HuH-7.5 (cell line): ENCODE results near the gene RASGRF2.

Experiments used
- DNase-seq: peaks from one replicate; pipeline ENCODE4 v3.0.0; 2011; ENCODE audit warnings: low spot score

The RASGRF2 gene

GRCh38 chr5:81204205-81204604 lies 244.0 kb downstream of the RASGRF2 start:
- no peak for DNase-seq

DNA sequence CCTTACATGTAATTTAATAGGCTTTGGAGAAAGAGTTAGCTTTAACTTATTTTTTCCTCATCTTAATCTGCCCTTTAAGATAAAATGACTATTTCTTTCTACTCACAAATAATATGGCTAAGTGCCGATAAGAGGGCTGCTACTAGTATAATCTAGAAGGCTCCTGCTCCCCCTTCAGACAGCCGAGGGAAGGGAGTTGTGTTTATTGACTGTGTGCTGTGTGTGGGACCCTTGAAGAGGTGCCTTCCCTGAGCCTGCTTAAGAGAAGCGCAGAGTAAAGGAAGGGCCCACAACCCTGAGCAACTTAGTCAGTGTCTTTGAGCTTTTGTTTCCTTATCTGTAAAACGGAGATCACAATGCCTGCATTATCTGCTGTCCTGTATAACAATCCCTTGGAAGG lies 244.9 kb downstream of the RASGRF2 start:
- DNase-seq, result no peak

DNA sequence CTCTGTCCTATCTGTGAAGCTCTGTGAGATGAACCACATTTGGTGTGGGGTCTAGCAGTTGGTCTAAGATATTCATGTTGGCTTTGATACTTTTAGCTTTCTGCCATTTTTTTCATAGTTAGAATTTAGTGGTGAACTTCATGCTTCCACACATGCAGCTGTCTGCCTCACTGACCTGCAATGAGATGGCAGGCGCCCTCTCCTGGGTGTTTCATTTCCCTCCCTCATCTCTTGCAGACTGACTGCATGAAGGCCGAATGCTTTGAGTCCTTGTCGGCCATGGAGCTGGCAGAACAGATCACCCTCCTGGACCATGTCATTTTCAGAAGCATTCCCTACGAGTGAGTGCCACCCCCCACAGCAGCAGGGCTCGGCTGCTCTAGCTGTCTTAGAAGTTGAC lies 246.8 kb downstream of the RASGRF2 start:
- no peak for DNase-seq

- no peak for DNase-seq
Measured at GRCh38 chr5:81208904-81209303, 248.7 kb downstream of the RASGRF2 start.

DNA sequence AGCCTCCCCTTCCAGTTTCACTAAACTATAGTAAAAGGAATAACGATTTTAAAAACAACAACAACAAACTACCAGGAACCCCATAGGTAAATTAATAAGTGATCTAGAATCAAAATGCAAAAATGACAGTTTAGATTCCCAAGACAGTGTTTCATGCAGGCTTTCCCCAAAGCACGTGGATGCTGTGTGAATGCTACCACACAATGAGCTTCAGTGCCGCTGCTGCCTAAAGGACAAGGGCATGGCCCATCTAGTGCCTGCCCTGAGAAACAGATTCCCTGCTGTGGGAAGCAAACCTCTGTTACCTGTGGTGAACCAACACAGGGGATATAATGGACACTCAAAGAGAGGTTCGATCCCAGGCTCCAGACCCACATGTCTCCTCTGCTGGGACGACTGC lies 249.2 kb downstream of the RASGRF2 start:
- no peak for DNase-seq

- DNase-seq, result no peak
Measured at GRCh38 chr5:81209869-81210493, 249.8 kb downstream of the RASGRF2 start.

- no peak for DNase-seq
Measured at GRCh38 chr5:81212211-81212751, 252.1 kb downstream of the RASGRF2 start.

GRCh38 chr5:81213070-81213469 lies 252.9 kb downstream of the RASGRF2 start:
- no peak for DNase-seq

DNA sequence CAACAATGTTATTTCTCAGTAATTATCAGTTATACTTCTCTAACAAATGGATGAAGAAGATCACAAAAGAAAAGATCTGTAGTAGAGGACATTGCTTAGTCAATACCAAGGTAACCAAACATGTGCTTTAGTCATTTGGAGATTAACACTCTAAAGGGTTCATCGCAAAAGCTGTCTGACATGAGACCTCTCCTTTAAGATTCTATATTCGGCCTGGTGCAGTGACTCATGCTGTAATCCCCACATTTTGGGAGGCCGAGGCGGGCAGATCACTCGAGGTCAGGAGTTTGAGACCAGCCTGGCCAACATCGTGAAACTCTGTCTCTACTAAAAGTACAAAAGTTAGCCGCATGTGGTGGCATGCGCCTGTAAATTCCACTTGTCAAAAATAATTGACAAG lies 254.7 kb downstream of the RASGRF2 start:
- no peak for DNase-seq

GRCh38 chr5:81216152-81216551 lies 256.0 kb downstream of the RASGRF2 start:
- DNase-seq, result no peak

- no peak for DNase-seq
Measured at GRCh38 chr5:81219389-81219788, 259.2 kb downstream of the RASGRF2 start.

GRCh38 chr5:81222285-81222684 lies 262.1 kb downstream of the RASGRF2 start:
- DNase-seq, result no peak

DNA sequence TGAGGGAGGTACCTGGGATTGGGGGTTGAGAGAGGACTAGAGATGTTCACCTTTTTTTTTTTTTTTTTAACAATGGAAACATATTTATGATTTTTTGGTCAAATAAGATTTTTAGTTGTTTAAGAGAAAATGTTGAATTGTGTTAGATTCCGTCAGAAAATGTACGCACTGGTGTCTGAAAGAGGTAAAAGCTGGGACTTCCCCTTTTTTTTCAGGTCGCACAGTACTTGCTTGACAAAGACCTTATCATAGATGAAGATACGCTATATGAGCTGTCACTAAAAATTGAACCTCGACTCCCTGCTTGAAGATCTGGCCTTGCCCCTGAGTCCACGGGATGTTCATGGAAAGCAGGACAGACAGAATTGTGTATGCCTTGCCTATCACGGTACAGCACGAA lies 265.3 kb downstream of the RASGRF2 start:
- no peak for DNase-seq

GRCh38 chr5:81226286-81226685 lies 266.1 kb downstream of the RASGRF2 start:
- no peak for DNase-seq

DNA sequence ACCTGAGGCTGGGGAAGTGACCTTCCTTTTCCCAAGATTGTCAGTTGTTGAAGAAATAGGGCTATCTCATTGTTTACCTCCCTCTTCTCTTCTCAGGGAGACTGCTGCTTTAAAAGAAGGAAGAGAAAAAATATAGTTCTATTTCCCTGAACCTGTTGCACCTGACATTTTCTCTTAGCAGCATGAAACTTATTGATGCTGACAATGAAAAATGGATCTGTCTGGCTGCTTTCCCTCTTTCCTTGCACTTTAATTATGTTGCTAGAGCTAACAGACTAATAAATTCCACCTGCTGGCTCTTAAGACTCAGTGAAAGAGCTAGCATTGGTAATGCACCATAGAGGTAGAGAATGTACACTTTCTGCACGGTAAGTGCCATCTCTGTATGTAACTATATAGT lies 266.8 kb downstream of the RASGRF2 start:
- DNase-seq, result no peak

DNA sequence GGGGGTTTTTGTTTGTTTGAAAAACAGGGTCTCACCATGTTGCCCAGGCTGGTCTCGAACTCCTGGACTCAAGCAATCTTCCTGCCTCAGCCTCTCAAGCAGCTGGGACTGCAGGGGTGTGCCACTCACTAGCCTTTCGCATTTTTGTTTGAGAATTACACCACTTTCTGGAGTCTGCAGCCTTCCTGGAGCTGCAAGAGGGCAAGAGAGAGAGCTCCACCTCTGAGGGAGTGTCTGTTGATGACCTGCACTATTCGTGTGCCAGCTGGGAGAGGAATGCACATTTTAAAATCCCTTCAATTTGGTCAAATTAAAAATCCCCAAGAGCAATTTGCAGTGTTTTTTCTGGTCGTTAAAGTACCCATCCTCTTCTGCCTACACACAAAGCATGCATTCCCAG lies 267.9 kb downstream of the RASGRF2 start:
- no peak for DNase-seq

DNA sequence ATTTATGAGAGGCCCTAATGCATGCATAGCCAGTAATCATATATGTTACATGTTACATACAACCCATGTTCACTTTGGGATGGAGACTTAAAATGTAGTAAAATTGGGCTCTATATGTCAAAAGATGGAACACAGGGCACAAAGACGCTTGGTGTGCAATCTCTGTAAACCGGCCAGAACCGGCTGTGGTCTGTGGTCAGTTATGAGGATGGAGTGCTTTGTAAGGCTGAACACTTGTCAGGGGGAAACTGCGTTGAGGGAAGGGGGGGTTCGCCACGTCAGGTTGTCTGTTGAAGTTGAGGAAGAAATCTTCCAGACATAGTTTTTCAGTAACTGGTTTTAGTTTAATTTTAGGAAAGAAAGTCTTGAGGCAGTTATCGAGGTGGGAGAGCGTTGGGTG lies 270.3 kb downstream of the RASGRF2 start:
- no peak for DNase-seq

GRCh38 chr5:81232464-81233079 lies 272.4 kb downstream of the RASGRF2 start:
- no peak for DNase-seq

DNA sequence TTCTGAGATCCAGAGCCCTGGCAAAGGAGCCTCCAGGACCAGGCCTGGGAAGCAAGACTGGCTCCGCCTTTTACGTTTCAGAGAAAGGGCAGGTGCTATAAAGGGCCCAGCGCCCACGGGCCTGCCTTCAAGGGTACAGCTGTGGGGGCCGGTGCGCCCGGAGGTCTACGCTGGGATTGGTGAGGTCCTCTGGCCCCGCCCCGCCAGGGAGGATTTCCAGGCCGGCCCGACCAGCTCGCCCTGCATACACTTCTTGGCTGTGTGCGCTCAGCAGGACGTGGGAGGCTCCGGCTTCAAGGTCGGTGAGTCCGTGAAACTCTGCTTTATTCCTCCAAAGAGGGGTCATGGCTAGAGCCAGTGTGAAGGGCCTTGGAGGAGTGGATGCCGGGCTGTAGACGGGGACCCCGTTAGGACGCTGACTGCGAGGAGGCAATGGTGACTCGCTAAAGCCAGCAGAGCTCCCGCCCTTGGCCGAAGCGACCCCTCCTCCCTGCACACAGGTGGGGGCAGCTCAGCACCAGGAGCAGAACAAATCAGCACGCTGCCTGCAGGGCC lies 273.0 kb downstream of the RASGRF2 start, which contains the start of gene CKMT2:
Gene CKMT2, plus strand, starts transcription at position 243 of the 555 bp plus-strand sequence. CDS start 17,811 bp downstream, outside the sequence.
- DNase-seq, result no peak

DNA sequence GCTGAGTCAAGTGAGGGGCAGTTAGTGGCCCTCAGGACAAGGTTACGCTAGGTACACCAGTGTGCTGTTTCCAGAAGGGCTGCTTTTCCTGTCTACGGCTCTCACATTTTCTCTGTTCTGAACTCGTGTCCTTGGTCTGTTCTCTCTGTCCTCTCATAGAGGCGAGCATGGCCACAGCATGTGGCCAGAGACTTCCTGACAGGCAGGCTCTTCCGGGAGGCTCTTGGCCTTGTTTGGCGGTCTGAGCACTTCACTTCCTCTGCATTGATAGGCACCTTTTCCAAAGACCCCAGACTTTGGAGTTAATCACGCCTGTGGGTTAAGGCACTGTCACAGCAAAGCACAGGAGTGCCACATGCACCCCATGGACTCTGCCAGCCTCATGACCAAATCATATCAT lies 274.1 kb downstream of the RASGRF2 start:
- DNase-seq, result no peak

- no peak for DNase-seq
Measured at GRCh38 chr5:81234801-81235200, 274.6 kb downstream of the RASGRF2 start.

DNA sequence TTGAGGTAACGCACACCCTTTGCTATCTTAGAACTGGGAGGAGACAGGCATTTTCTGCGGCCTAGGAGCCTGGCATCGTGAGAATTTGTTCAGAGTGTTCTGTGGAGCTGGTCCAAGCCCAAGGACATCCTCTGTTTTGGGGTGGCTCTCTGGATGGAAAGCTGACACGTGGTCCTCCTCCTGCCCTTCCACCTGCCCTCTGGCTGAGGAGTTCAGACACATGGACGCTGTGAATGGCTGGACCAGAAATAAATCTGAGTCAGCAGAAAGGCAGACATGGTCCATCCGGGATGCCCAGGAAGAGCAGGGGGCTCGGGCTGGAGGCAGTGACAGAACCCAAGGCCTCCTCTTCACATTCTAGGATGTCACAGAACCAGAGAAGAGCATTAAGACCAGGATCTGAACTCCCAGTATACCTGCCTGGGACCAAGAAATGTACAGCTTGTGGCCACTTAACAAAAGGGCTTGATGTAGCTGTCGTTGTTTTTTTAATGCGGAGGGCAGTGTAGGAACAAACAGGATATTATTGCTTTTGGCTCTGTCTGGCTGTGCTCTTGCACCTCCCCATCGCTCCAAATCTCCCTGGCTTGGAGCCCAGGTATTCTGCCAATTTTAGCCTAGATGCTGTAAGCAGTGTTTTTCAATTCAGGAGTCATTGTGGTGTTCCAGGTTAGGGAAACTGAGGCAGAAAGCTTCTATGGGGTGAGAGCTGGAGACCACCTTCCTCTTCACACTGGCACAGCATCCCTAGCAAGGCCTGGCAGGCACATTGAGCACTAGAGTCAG lies 275.3 kb downstream of the RASGRF2 start:
- DNase-seq, result no peak

DNA sequence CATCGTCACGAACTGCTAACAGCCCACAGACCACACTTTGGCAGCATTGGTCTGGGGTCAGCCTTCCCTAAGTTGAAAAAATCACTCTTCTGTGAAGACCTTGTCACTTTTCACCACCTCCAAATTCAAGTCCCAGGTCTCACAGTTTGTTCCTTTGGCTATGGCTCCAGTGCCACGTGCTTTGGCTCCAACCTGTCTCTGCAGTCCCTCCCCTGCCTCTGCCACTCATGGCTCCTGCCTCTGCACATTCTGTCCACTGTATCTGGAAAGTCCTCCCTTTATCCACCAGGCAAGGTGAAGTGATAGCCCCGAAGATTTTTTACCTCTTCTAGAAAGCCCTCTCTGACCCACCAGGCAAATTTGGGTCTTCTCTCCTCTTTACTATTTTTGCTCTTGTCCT lies 278.3 kb downstream of the RASGRF2 start:
- DNase-seq, result no peak
